IMR-90 (cell line): ENCODE results near the gene STK25. TPM values are rescaled to one million over a fixed set of nuclear protein-coding genes. Genes with fewer than 3 reads are reported as not detected.

Experiments
- ATAC-seq: fragments of 200-7000 bp; cut with Tn5 transposase; 2 replicates; pipeline ENCODE4 v1.9.1; 2020; ENCODE audit warnings: low read depth, mild to moderate bottlenecking, moderate library complexity
- BruUV-seq: library from RNA; stranded (reverse); fragments of 400-500 nt; replicated peaks from 2 replicates; lab custom pipeline; 2021; lab: Mats Ljungman, UMichigan
- CTCF ChIA-PET: fragments of 300-600 bp; formaldehyde crosslinking; extraction: SDS; loops from one replicate; lab custom pipeline; 2021; ENCODE audit warnings: antibody characterized with exemption; lab: Yijun Ruan, JAX
- POLR2A ChIA-PET: fragments of 300-600 bp; sonication (Branson Sonifier 250); formaldehyde crosslinking; loops from one replicate; lab custom pipeline; 2022; ENCODE audit warnings: antibody characterized with exemption; ENCODE audit not compliant: unreplicated experiment; lab: Charles Lee
- DNase-seq: peaks from one replicate; pipeline ENCODE4 v3.0.0; 2013
- H2AFZ ChIP-seq: replicated peaks from 2 replicates; pipeline ENCODE3; 2013; ENCODE audit warnings: low read length, mild to moderate bottlenecking; ENCODE audit not compliant: poor library complexity
- H2AK5ac ChIP-seq: 2 replicates; pipeline ENCODE4 v1.6.1; 2013; ENCODE audit warnings: low read depth, low read length, inconsistent platforms
- H2AK9ac ChIP-seq: replicated peaks from 2 replicates; pipeline ENCODE3; 2013; ENCODE audit warnings: mild to moderate bottlenecking, low read depth, low read length, moderate library complexity; ENCODE audit not compliant: poor library complexity
- H2BK120ac ChIP-seq: 2 replicates; pipeline ENCODE4 v1.6.1; 2013; ENCODE audit warnings: low read depth, low read length, inconsistent platforms
- H2BK15ac ChIP-seq: 3 replicates; pipeline ENCODE4 v1.6.1; 2013; ENCODE audit warnings: low read depth, low read length, inconsistent platforms
- H2BK20ac ChIP-seq: 2 replicates; pipeline ENCODE4 v1.6.1; 2013; ENCODE audit warnings: low read depth, mild to moderate bottlenecking, inconsistent platforms, low read length, moderate library complexity
- H2BK5ac ChIP-seq: 2 replicates; pipeline ENCODE4 v1.6.1; 2013; ENCODE audit warnings: mild to moderate bottlenecking, low read depth, low read length, inconsistent platforms; ENCODE audit not compliant: poor library complexity, severe bottlenecking
- H3K14ac ChIP-seq: replicated peaks from 2 replicates; pipeline ENCODE4 v1.6.1; 2013; ENCODE audit warnings: low read depth, low read length, inconsistent platforms
- H3K18ac ChIP-seq: 2 replicates; pipeline ENCODE4 v1.6.1; 2013; ENCODE audit warnings: low read depth, low read length, control low read depth
- H3K23ac ChIP-seq: 2 replicates; pipeline ENCODE4 v1.6.1; 2013; ENCODE audit warnings: low read depth, low read length, inconsistent platforms
- H3K27ac ChIP-seq: 2 replicates; pipeline ENCODE4 v1.5.1; 2013; ENCODE audit warnings: mild to moderate bottlenecking, control low read depth, low read length; ENCODE audit not compliant: insufficient read depth
- H3K27me3 ChIP-seq: 2 replicates; pipeline ENCODE4 v1.6.1; 2013; ENCODE audit warnings: low read length; ENCODE audit not compliant: control insufficient read depth, insufficient read depth
- H3K36me3 ChIP-seq: 2 replicates; pipeline ENCODE4 v1.6.1; 2013; ENCODE audit warnings: low read length, mixed read lengths; ENCODE audit not compliant: control insufficient read depth, insufficient read depth
- H3K4ac ChIP-seq: 2 replicates; pipeline ENCODE4 v1.6.1; 2013; ENCODE audit warnings: low read depth, low read length, inconsistent platforms
- H3K4me1 ChIP-seq: 2 replicates; pipeline ENCODE4 v1.6.1; 2013; ENCODE audit warnings: low read length, mixed read lengths; ENCODE audit not compliant: control insufficient read depth, insufficient read depth
- H3K4me2 ChIP-seq: 2 replicates; pipeline ENCODE4 v1.6.1; 2013; ENCODE audit warnings: low read depth, mild to moderate bottlenecking, control low read depth, low read length, moderate library complexity
- H3K4me3 ChIP-seq: 2 replicates; pipeline ENCODE4 v1.5.1; 2013; ENCODE audit warnings: low read depth, mild to moderate bottlenecking, control low read depth, low read length, moderate library complexity; ENCODE audit not compliant: insufficient read depth
- H3K56ac ChIP-seq: 2 replicates; pipeline ENCODE4 v1.6.1; 2013; ENCODE audit warnings: low read length, inconsistent platforms; ENCODE audit not compliant: insufficient read depth; ENCODE audit errors: extremely low read depth
- H3K79me1 ChIP-seq, 2 experiments: 2 replicates each; pipeline ENCODE4 v1.6.1; 2013; ENCODE audit warnings: low read length in 2 of 2, inconsistent platforms in 1 of 2, low read depth in 1 of 2
- H3K9ac ChIP-seq: 2 replicates; pipeline ENCODE4 v1.6.1; 2013; ENCODE audit warnings: low read depth, low read length, control low read depth
- H3K9me1 ChIP-seq: 2 replicates; pipeline ENCODE4 v1.6.1; 2013; ENCODE audit warnings: low read length, inconsistent platforms; ENCODE audit not compliant: insufficient read depth
- H3K9me3 ChIP-seq: 2 replicates; pipeline ENCODE4 v1.6.1; 2013; ENCODE audit warnings: low read length; ENCODE audit not compliant: control insufficient read depth, insufficient read depth
- H4K20me1 ChIP-seq: 2 replicates; pipeline ENCODE4 v1.6.1; 2013; ENCODE audit warnings: low read length, inconsistent platforms; ENCODE audit not compliant: insufficient read depth
- H4K5ac ChIP-seq: 2 replicates; pipeline ENCODE4 v1.6.1; 2013; ENCODE audit warnings: mild to moderate bottlenecking, low read depth, low read length, control low read depth
- H4K8ac ChIP-seq, 2 experiments: 2 replicates each; pipeline ENCODE4 v1.6.1; 2013; ENCODE audit warnings: low read depth in 2 of 2, low read length in 2 of 2, control low read depth in 1 of 2, inconsistent platforms in 1 of 2
- H4K91ac ChIP-seq: 2 replicates; pipeline ENCODE4 v1.6.1; 2013; ENCODE audit warnings: low read depth, low read length, inconsistent platforms; ENCODE audit not compliant: insufficient read depth
- MAFK ChIP-seq: IDR thresholded peaks from 2 replicates; pipeline ENCODE4 v1.6.1; 2012; ENCODE audit warnings: low read depth, low read length, improper control_type of control experiment
- MAZ ChIP-seq: IDR thresholded peaks from 2 replicates; pipeline ENCODE4 v1.6.1; 2012; ENCODE audit warnings: low read depth, mild to moderate bottlenecking, low read length, improper control_type of control experiment, moderate library complexity, borderline replicate concordance
- RCOR1 ChIP-seq: IDR thresholded peaks from 2 replicates; pipeline ENCODE4 v1.6.1; 2012; ENCODE audit warnings: mild to moderate bottlenecking, low read length, improper control_type of control experiment; ENCODE audit not compliant: insufficient replicate concordance
- WGBS, 2 experiments: methylation state at CpG; one replicate each; pipeline versions ENCODE4 v1.1.5 to v1.1.7; 2013; ENCODE audit warnings: missing lambda C conversion rate in 2 of 2; ENCODE audit not compliant: insufficient read length in 1 of 2; ENCODE audit errors: extremely low coverage in 2 of 2; 5-methylcytosine and 5-hydroxymethylcytosine counted together
- dilution Hi-C: fragments of 300-500 bp; cut with HindIII; formaldehyde crosslinking; loops from one replicate; pipeline ENCODE4 v1.14.3; 2018; ENCODE audit warnings: low sequenced_read_pairs; ENCODE audit not compliant: unreplicated experiment
- in situ Hi-C: fragments of 300-500 bp; cut with MboI; formaldehyde crosslinking; loops from 3 replicates; pipeline ENCODE4 v1.14.3; 2019; ENCODE audit warnings: low sequenced_read_pairs, inconsistent platforms, mixed read lengths
- intact Hi-C: fragments of 100-400 bp; cut with micrococcal nuclease; formaldehyde crosslinking; loops from 2 replicates; pipeline ENCODE4 v1.10.0; 2022
- polyA plus RNA-seq, 3 experiments: library from polyadenylated mRNA; depleted of rRNA; stranded (reverse); fragments of >200 nt; gene quantifications; 2 replicates each; pipeline ENCODE4 v1.2.3, GENCODE V29; 2012; ENCODE audit warnings: low replicate concordance in 1 of 3
- total RNA-seq: library from RNA; depleted of rRNA; stranded (reverse); fragments of >200 nt; gene quantifications from 2 replicates; pipeline ENCODE4 v1.2.3, GENCODE V29; 2012

The STK25 gene
- total and polyA plus RNA-seq, 2 of the 4 experiments (the other 2 are of a cell fraction) = 258 to 392 TPM

DNA sequence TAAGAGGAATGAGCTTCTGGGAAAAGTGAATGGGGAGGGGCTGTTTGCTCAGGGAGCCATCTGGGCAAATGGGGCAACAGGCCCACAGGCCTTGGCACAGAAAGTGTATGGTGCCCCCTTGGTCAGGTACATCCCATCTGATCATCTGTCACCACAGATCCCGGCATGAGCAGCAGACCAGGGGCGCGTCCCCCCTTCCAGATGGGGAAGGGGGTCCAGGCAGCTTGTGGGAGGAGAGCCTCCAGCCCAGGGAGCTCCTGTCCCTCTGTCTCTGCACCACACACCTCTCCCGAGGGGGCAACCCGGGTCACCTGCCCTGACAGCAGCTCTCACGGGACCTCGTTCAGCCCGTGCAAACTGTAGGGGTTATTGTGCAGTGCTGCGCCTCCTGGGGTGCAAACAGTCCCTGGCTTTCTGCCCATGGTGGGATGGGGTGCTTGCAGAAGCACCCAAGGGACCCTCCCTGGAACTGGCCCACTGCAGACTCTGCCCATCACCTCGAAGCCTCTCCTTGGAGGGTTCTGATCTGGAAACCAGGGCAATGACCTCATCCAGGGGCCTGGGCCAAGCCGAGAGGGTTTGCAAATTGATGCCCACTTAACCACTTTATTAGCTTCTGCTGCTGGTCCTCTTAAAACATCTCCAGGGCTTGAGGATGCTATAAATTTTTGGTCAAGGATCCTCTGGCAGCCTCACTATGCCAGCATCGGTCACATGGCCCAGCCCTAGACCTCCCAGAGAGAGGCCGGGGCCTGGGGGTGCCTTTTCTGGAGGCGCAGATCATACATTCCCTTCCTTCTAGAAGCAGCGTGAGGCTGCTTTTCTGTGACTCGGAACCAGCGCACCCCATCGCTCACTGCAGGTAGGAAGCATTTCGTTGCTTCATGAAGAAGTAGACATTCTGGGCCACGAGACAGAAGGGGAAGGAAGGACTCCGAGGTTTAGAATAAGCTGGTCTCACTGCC, 42.5 kb upstream of the STK25 start:
- peak overlapping the region; percentile 76 for H3K4ac ChIP-seq
- ChIA-PET CTCF (interaction anchor here (0.7 to 1.2 kb wide), 3 partner anchors 10 to 60 kb away, joined by 3 read pairs; no protein-coding TSS in a partner anchor), POLR2A (interaction anchor here (0.6 kb wide), 1 partner anchor 279 kb away, joined by 3 read pairs; no protein-coding TSS in a partner anchor)
- H3K56ac ChIP-seq = no peak overlapping the region; the same call in 1 of the 2 replicates
- intact Hi-C loops = no loop called here
- H3K36me3 ChIP-seq = no peaks in the 10 kb centered on the region
- H3K9me3 ChIP-seq = no peaks in the 10 kb centered on the region
- peak overlapping the region; percentile 13; the same call in 1 of the 2 replicates for H3K4me2 ChIP-seq
- no peak; the same call in 1 of the 2 replicates for ATAC-seq
- peak overlapping the region; percentile 34; the same call in 1 of the 2 replicates for H3K23ac ChIP-seq
- peak overlapping the region; percentile 34 for H3K18ac ChIP-seq
- peak overlapping the region; percentile 85 for H2BK120ac ChIP-seq
- peak overlapping the region; percentile 59 for H2BK5ac ChIP-seq
- H3K4me1 ChIP-seq = peaks cover 36% of the 10 kb centered on the region
- dilution Hi-C loops = no loop called here
- H3K9me1 ChIP-seq = peaks cover 26% of the 10 kb centered on the region
- peak overlapping the region; percentile 83 for H4K91ac ChIP-seq
- BruUV-seq = no TSS peak
- H3K27ac ChIP-seq = peak overlapping the region; percentile 62
- H3K9ac ChIP-seq = peak overlapping the region; percentile 4; the same call in 1 of the 2 replicates
- H2AK9ac ChIP-seq = peak overlapping the region; percentile 63
- TF ChIP-seq MAFK = no peak
- TF ChIP-seq RCOR1 = no peak
- 0 out of 2 replicates have a peak, but pooled peaks have one; percentile 13 for TF ChIP-seq MAZ
- 70% methylated on average over 2 of the region's 21 CpGs; no CpG with 5 or more reads in 1 of the 2 experiments for WGBS, 2 experiments
- DNase-seq = no peak
- H3K27me3 ChIP-seq = no peaks in the 10 kb centered on the region
- peak overlapping the region; percentile 61; the same call in 2 of the 3 replicates for H2BK15ac ChIP-seq
- peak overlapping the region; percentile 37 for H3K14ac ChIP-seq
- H2AK5ac ChIP-seq = peak overlapping the region; percentile 85
- peak overlapping the region; percentile 17; the same call in 1 of the 2 replicates for H4K5ac ChIP-seq
- H2AFZ ChIP-seq = peak overlapping the region; percentile 76
- H4K8ac ChIP-seq = peak overlapping the region; percentile 30 to 65; a peak in 2 of 4 replicates
- in situ Hi-C loops = no loop called here
- H2BK20ac ChIP-seq = peak overlapping the region; percentile 57
- peaks cover 4 to 24% of the 10 kb centered on the region in 2 experiments; a peak in 2 of 4 replicates for H3K79me1 ChIP-seq
- no peak overlapping the region for H3K4me3 ChIP-seq
- peaks cover 3% of the 10 kb centered on the region; the same call in 1 of the 2 replicates for H4K20me1 ChIP-seq
